HepG2 (cell line): ENCODE data around the gene DTYMK. TPM values are rescaled to one million over a fixed set of nuclear protein-coding genes. Genes with fewer than 3 reads are reported as not detected.

Source experiments
- CREM ChIP-seq, 2 experiments: sonication (generic) in 1 of 2; formaldehyde crosslinking in 1 of 2; IDR thresholded peaks; 2 replicates each; pipeline versions ENCODE4 v1.4.0 to v1.6.1; 2016 to 2020; ENCODE audit warnings: antibody characterized with exemption in 1 of 2, mild to moderate bottlenecking in 1 of 2, missing genetic modification reagents in 1 of 2
- ZNF354B ChIP-seq: sonication (generic); formaldehyde crosslinking; IDR thresholded peaks from 2 replicates; pipeline ENCODE4 v1.8.0; 2022; ENCODE audit warnings: mild to moderate bottlenecking, missing genetic modification reagents
- ZNF562 ChIP-seq: sonication (generic); formaldehyde crosslinking; IDR thresholded peaks from 2 replicates; pipeline ENCODE4 v1.8.0; 2022; ENCODE audit warnings: missing genetic modification reagents, borderline replicate concordance
- ZNF570 ChIP-seq: sonication (generic); formaldehyde crosslinking; IDR thresholded peaks from 2 replicates; pipeline ENCODE4 v1.4.0; 2020; ENCODE audit warnings: mild to moderate bottlenecking, missing genetic modification reagents, borderline replicate concordance
- ZSCAN31 ChIP-seq: sonication (generic); formaldehyde crosslinking; IDR thresholded peaks from 2 replicates; pipeline ENCODE4 v1.5.0; 2020; ENCODE audit warnings: low read depth, mild to moderate bottlenecking, missing genetic modification reagents
- polyA plus RNA-seq, 8 experiments: library from polyadenylated mRNA; depleted of rRNA in 3 of 8; stranded (reverse) in 7 of 8; unstranded in 1 of 8; fragments of >200 nt; fragmentation: Illumina TruSeq in 4 of 8; extraction: Trizol in 4 of 8; gene quantifications; 2 replicates each; pipeline versions ENCODE4 v1.2.1 to v1.2.3, GENCODE V29; 2011 to 2016; ENCODE audit warnings: low read depth in 4 of 8, missing spikeins in 1 of 8, mixed read lengths in 1 of 8; ENCODE audit not compliant: insufficient read depth in 1 of 8
- total RNA-seq, 5 experiments: library from RNA; depleted of rRNA; stranded (reverse); fragments of >200 nt; fragmentation: Illumina TruSeq; extraction: Trizol; gene quantifications; 2 replicates each; pipeline ENCODE4 v1.2.3, GENCODE V29; 2016; ENCODE audit warnings: low read depth in 1 of 5
- TF ChIP-seq, protein P1 (sequence below): sonication (generic); formaldehyde crosslinking; IDR thresholded peaks from 2 replicates; pipeline ENCODE4 v1.4.0; 2020; ENCODE audit warnings: mild to moderate bottlenecking, missing genetic modification reagents
- TF ChIP-seq, protein P2 (sequence below): sonication (generic); formaldehyde crosslinking; IDR thresholded peaks from 2 replicates; pipeline ENCODE4 v1.4.0; 2020; ENCODE audit warnings: missing genetic modification reagents, borderline replicate concordance

DTYMK gene
- total and polyA plus RNA-seq, 2 of the 13 experiments (the other 11 are each of a cell fraction or from before 2014, with no cell fraction given), result 57.5 to 134 TPM

DNA sequence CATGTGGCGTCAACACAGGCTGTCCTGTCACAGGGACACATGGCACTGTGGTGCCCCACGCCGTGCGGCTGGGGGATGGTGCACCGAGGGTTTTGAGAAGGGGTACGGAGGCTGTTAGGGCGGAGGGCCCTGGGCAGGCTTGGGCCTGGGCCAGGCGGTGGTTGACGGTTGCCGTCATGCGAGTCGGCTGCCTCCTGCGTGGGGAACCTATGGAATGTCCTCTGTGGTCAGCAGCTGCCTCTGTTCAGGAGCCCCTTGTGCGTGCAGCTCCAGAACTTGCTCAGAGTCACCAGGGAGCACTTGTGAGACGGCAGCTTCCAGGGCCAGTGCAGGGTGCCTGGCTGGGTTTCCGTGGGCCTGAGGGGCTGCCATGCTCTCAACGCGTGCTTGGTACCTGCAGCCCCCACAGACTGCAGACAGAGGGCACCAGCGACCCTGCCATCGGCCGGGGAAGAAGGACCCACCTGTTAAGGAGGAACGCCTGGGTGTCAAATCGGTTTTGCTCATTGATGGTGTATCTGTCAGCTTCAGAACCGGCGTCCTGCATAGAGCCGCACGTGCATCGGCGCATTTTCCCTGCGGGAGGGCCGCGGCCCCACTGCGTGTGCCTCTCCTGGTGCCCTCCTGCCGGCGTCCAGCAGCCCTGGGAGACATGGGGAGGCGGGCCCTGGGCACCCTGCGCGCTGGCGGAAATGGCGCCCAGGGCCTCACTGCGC, 37.8 kb upstream of the DTYMK start (continued):
- TF ChIP-seq, protein P1, sequence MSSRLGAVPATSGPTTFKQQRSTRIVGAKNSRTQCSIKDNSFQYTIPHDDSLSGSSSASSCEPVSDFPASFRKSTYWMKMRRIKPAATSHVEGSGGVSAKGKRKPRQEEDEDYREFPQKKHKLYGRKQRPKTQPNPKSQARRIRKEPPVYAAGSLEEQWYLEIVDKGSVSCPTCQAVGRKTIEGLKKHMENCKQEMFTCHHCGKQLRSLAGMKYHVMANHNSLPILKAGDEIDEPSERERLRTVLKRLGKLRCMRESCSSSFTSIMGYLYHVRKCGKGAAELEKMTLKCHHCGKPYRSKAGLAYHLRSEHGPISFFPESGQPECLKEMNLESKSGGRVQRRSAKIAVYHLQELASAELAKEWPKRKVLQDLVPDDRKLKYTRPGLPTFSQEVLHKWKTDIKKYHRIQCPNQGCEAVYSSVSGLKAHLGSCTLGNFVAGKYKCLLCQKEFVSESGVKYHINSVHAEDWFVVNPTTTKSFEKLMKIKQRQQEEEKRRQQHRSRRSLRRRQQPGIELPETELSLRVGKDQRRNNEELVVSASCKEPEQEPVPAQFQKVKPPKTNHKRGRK (CRISPR knock-in tag), result no peak
- no peak for TF ChIP-seq ZNF354B
- TF ChIP-seq CREM (IDR thresholded peaks at IDR 0.05), result no peak
- no peak for TF ChIP-seq CREM (CRISPR knock-in tag; IDR thresholded peaks at IDR 0.05)
- TF ChIP-seq, protein P2, sequence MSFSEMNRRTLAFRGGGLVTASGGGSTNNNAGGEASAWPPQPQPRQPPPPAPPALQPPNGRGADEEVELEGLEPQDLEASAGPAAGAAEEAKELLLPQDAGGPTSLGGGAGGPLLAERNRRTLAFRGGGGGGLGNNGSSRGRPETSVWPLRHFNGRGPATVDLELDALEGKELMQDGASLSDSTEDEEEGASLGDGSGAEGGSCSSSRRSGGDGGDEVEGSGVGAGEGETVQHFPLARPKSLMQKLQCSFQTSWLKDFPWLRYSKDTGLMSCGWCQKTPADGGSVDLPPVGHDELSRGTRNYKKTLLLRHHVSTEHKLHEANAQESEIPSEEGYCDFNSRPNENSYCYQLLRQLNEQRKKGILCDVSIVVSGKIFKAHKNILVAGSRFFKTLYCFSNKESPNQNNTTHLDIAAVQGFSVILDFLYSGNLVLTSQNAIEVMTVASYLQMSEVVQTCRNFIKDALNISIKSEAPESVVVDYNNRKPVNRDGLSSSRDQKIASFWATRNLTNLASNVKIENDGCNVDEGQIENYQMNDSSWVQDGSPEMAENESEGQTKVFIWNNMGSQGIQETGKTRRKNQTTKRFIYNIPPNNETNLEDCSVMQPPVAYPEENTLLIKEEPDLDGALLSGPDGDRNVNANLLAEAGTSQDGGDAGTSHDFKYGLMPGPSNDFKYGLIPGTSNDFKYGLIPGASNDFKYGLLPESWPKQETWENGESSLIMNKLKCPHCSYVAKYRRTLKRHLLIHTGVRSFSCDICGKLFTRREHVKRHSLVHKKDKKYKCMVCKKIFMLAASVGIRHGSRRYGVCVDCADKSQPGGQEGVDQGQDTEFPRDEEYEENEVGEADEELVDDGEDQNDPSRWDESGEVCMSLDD (CRISPR knock-in tag), result no peak
- no peak for TF ChIP-seq ZNF562 (CRISPR knock-in tag)
- no peak for TF ChIP-seq ZSCAN31 (CRISPR knock-in tag)
- no peak for TF ChIP-seq ZNF570 (CRISPR knock-in tag)
- TF ChIP-seq, all 625 proteins: peak for 30
